HG03439 (cell line): Measurements from ENCODE around the gene ZNF735.
"Not testable (repeated sequence)": the region's sequence is repeated elsewhere in the genome, so short reads cannot be mapped to it uniquely, and the experiment has no call there.

Source experiments
- ATAC-seq: cut with Tn5 transposase; IDR thresholded peaks from one replicate; pipeline ENCODE4 v1.9.1; 2021; ENCODE audit warnings: mild to moderate bottlenecking, moderate library complexity; ENCODE audit not compliant: unreplicated experiment

Gene ZNF735

DNA sequence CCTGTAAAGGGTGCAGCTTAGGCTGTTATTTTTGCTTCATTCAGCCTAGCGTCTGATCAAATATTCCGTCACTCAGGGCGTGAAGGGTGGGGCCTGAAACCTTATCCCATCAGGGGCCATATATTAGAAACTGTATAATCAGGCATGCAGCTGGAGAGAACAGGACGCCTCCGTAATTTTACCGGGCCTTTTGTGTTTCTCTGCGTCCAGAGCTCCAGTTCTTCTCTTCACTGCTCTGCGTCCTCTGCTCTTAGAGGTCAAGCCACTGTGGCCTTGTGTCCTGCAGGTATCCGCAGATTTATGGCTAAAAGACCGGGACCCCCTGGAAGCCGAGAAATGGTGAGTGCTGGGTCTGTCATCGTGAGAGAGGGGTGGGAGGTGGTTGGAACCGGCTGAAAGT, at the start of gene ZNF735:
ZNF735 (plus strand) TSS at position 301 of the 400 bp plus-strand sequence; CDS start at position 301, 0 bp downstream.
- no peak for ATAC-seq

DNA sequence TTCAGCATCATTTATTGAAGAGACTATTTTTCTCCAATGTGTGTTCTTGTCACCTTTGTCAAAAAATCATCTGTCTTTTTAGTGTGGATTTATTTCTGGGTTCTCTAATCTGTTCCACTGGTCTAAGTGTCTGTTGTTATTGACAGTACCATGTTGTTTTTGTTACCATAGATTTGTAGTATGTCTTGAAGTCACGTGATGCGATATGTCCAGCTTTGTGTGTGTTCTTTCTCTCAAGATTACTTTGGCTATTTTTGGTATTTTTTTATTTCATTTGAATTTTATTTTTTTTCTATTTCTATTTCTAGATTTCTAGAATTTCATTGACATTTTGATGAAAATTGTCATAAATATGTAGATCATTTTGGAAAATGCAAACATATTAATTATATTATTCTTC, 36.0 kb upstream of the ZNF735 start:
- ATAC-seq: not testable (repeated sequence)

DNA sequence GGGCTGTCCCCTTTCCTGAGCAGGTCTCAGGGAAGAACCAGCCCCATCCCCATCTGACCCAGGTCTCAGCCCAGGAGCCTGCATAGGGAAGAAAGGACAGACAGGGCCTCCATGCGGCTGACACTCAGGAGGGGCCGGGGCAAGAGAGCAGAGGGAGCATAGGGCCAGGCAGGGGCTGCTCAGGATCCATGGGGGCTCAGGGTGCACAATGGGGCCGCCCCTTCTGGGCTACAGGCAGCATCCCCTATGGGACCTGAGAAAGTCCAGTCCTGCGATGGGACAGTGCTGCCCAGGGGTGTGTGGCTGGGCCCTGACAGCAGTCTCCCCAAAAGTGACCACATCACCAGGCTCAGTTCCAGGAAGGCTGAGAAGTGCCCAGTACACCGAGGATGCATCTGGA, 32.7 kb upstream of the ZNF735 start:
- no peak for ATAC-seq

DNA sequence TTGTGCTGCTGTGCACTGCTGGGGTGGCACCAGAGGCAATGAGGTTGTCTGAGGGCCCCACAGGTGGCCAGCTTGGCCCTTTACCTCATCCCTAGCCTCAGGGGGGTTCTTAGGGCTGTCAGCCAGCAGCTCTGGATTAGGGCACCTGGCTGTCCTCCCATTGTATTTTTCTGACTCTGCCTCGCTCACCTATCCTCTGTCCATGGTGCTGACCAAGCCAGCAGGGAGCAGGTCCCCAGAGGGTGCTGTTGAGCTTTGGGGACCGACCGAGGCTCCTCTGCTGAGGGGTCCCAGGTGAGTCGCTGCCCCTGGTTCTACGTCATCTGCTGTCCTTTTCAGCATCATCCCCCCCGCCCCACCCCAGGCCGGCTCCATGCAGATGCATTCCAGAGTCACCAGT, 32.1 kb upstream of the ZNF735 start:
- no peak for ATAC-seq

DNA sequence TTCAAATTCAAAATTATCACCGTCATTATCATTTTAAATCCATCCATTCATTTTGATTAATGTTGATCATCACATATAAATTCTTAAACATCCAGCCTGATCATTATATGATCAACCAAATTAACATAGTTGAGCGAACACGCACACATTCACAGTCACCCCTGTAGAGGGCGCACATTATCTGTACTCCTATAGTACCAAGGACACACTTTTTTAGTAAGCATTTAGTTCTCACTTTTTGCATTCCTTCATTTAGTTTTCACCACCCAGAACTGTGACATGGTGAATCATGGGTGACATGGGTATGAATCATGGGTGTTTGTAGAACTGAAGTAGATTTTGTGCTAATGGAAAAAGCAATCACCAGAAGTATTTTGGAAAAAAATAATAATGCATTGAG, 26.0 kb upstream of the ZNF735 start:
- no peak for ATAC-seq

DNA sequence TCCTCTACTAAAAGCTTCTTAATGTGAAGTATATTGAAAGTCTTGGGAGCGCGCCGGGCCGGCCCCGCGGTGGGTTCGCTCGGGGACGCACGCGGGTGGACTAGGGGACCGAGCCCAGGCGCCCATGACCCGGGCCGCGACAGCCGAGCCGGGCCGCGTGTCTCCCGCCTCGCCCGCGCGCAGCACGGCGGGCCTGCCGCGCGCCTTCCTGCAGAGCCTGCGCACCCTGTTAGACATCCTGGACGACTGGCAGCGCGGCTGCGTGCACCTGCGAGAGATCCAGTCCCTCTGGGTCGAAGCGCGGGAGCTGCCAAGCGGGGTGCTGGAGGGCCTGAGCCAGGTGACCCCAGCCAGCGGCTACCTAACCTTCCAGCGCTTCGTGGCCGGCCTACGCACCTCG, 25.4 kb upstream of the ZNF735 start:
- ATAC-seq: no peak

DNA sequence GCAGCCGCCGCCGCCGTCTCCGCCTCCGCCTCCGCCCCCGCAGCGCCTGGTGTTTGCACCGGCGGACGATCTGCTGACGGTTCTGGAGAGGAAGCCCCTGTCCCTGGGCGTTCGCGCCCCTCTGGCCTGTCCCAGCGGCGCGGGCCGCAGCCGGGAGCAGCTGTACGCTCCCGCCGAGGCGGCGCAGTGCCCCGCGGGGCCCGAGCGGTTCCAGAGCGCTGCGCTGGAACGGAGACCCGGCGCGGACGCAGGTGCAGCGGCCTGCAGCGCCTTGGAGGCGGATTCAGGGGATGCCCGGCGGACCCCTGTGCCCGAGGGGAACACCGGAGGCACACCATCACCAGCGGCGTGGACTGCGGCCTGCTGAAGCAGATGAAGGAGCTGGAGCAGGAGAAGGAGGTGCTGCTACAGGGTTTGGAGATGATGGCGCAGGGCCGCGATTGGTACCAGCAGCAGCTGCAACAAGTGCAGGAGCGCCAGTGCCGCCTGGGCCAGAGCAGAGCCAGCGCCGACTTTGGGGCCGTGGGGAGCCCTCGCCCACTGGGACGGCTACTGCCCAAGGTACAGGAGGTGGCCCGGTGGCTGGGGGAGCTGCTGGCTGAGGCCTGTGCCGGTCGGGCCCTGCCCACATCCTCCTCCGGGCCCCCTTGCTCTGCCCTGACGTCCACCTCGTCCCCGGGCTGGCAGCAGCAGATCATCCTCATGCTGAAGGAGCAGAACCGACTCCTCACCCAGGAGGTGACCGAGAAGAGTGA, 24.8 kb upstream of the ZNF735 start:
- ATAC-seq: no peak

DNA sequence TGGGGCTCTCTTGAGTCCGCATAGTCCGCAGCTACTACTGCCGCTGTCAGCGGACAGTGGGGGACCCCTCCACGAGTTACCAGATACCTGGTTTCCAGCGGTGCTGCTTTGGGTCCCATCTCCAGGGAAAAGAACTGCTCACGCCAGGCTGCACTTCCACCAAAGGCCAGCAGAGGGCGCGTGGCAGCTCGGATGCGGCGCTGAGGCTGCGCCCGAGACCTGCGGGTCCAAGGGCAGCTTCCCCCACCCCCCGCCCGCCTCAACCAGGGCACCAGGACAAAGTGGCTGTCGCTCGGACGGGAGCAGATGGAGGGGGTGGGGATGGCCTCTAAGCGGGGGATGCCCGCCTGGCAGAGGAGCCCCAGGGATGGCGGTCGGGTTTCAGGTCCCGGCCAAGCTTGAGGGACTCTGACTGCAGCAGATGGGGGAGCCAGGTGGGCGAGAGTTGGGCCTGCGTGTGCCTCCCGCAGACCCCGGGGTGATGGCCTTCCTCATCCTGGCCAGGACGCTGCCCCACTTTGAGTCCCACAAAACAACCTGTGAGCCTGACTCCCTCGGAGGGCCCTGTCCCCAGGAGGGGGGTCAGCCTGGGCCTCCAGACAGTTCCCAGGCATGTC, 23.8 kb upstream of the ZNF735 start:
- no peak for ATAC-seq

DNA sequence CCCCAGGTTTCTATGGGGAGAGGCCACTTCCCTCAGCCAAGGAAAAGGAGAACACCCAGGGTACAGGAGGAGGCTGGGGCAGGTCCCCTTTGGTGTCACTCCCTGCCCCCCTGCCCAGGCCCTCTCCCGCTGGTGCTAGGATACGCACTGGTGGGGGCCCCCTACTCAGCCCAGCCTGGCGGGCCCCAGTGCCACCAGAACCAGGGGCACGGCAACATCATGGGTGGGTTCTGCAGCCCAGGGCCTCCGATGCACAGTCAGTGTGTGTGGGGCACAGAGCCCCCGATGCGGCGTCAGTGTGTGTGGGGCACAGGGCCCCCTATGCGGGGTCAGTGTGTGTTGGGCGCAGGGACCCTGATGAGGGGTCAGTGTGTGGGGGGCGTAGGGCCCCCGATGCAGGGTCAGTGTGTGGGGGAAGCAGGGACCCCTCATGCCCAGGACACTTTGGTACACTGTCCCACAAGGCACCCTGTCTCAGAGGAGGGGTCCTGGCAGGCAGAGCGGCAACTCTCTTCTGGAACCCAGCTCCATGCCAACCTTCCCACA, 23.1 kb upstream of the ZNF735 start:
- no peak for ATAC-seq

DNA sequence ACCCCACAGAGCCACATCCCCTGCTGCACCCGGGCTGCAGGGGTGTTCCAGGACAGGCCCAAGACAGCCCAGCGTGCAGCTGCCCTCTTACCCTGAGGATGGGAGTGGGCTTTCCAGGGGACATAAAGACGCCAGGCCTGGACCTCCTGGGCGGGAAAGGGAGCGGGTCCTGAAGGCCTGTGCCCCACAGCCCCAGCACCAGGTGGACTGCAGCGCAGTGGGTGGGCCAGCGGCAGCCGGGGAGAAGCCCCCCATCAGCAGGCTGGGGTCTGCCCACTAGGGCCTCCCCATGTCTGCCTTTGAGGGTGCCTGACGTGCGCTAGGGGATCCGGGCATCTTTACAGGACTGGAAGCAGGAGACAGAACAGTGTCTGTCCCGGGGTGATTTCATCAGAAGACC, 22.6 kb upstream of the ZNF735 start:
- no peak for ATAC-seq

DNA sequence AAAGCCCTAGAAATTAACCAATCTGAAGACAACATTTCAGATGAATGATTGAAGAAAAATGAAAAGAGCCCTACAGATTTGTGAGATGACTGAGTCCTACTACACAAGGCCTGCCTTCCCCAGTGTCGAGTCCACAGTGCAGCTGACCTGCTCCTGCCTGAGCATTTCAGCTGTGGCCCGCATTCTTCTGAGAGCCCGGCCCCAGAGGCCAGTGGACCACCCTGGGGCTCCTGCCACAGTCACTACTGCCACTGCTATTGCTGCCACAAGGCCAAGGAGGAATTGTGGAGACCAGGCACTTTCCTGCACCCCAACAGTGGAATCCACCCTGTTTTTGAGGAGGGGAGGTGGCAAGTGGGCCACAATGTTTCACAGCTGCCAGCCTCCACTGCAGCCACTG, 19.6 kb upstream of the ZNF735 start:
- ATAC-seq: no peak

DNA sequence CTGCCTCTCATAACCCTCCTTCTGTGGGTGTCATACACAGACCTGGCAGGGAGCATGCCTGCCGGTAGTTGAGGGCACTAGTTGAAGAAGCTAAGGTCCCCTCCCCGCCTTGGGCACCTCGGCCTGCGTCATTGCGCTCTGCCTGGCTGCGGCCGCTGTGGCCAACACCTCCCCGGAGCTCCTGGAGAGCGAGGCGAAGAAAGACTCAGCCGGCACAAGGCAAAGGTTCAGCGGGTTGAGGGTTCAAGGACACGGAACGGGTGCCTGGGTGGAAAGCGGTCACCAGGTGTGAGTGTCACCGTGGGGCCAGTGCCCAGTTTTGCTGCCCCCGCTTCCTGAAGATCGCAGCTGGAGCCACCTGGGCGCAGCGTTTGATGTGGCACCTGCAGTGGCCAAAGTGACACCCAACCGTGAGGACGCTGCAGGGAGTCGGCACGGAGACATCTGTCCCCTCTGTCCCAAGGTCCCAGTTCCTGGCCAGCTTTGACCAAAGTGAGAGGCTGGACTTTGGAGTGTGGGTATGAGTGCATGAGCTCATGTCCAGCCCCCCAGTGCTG, 14.8 kb upstream of the ZNF735 start:
- ATAC-seq: no peak

DNA sequence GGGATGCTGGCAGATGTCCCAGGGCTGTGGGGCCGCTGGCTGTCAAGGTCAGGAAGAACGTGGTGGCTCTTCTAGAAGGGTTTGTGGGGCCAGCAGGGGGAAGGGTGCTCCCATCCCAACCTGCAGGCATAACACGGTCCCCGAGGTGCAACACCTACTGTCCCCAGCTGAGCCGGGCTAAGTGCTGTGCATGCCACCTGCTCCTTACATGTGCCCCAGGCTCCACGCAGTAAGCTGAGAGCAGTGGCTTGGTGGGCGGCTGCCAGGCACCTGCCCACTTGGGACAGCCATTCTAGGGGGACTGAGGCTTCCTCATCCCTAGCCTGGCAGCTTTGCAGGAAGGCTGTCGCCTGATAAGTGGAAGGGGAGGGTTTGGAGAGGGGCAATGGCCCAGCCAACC, 14.2 kb upstream of the ZNF735 start:
- ATAC-seq: no peak

DNA sequence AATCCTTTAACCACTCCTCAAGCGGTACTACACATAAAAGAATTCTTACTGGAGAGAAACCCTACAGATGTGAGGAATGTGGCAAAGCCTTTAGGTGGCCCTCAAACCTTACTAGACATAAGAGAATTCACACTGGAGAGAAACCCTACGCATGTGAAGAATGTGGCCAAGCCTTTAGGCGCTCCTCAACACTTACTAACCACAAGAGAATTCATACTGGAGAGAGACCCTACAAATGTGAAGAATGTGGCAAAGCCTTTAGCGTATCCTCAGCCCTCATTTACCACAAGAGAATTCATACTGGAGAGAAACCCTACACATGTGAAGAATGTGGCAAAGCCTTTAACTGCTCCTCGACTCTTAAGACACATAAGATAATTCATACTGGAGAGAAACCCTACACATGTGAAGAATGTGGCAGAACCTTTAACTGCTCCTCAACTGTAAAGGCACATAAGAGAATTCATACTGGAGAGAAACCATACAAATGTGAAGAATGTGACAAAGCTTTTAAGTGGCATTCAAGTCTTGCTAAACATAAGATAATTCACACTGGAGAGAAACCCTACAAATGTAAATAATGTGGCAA, 12.8 kb downstream of the ZNF735 start:
- ATAC-seq: not testable (repeated sequence)

DNA sequence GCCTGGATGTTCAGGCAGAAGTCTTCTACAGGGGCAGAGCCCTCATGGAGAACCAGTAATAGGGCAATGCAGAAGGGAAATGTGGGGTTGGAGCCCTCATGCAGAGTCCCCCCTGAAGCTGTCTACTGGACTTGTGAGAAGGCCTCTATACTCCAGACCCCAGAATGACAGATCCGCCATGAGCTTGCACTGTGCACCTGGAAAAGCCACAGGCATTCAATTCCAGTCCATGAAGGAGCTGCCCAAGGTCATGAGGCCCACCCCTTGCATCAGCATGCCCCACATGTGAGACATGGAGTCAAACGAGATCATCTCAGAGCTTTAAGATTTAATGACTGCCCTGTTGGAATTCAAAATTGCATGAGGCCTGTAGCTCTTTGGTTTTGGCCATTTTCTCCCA, 16.4 kb downstream of the ZNF735 start:
- ATAC-seq: no peak

DNA sequence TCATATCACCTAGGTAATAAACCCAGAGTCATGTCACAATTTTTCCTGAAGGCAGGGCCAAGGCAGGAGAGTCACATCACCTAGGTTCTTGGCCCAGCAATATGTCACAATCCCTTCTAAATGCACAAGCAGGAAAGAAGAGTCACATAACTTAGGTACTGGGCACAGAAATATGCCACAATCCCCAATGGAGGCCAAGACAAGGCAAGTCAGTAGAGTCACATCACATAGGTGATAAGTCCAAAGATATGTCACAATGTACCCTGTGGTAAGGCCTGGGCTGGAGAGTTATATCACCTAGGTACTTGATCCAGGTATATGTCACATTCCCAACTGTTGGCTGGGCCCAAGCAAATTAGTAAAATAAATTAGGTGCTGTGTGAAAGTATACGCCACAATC, 21.2 kb downstream of the ZNF735 start, which contains the start of gene ZNF679:
ZNF679 (plus strand) TSS at position 301 of the 400 bp plus-strand sequence. CDS start 20,644 bp downstream, outside the sequence.
- not testable (repeated sequence) for ATAC-seq

DNA sequence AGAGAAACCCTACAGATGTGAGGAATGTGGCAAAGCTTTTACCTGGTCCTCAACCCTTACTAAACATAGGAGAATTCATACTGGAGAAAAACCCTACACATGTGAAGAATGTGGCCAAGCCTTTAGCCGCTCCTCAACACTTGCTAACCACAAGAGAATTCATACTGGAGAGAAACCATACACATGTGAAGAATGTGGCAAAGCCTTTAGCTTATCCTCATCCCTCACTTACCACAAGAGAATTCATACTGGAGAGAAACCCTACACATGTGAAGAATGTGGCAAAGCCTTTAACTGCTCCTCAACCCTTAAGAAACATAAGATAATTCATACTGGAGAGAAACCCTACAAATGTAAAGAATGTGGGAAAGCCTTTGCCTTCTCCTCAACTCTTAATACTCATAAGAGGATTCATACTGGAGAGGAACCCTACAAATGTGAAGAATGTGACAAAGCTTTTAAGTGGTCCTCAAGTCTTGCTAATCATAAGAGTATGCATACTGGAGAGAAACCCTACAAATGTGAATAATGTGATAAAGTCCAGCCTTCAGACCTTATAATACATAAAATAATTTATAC, 59.4 kb downstream of the ZNF735 start:
- no peak for ATAC-seq
